Measurements from ENCODE around the gene TTN.
A peak's percentile ranks its signal among the peaks of the same experiment; 100 is the strongest.

Gene TTN

GRCh38 chr2:178479275-178479616 lies 328.0 kb downstream of the TTN start:
- DNase-seq (ENCODE audit: extremely low spot score): no peak
- CTCF ChIA-PET: no interaction called here
- POLR2A ChIA-PET: interaction anchor here (1.0 to 2.3 kb wide), 3 partner anchors 26 to 44 kb away, joined by 3 to 13 read pairs (median 5); partner anchors contain the start of genes PJVK and PRKRA
- no peak for TF ChIP-seq FOXM1 (IDR thresholded peaks at IDR 0.05; ENCODE audit: borderline replicate concordance)
- TF ChIP-seq PKNOX1 (IDR thresholded peaks at IDR 0.05): peak; percentile 51; the same call in 1 of the 2 replicates

DNA sequence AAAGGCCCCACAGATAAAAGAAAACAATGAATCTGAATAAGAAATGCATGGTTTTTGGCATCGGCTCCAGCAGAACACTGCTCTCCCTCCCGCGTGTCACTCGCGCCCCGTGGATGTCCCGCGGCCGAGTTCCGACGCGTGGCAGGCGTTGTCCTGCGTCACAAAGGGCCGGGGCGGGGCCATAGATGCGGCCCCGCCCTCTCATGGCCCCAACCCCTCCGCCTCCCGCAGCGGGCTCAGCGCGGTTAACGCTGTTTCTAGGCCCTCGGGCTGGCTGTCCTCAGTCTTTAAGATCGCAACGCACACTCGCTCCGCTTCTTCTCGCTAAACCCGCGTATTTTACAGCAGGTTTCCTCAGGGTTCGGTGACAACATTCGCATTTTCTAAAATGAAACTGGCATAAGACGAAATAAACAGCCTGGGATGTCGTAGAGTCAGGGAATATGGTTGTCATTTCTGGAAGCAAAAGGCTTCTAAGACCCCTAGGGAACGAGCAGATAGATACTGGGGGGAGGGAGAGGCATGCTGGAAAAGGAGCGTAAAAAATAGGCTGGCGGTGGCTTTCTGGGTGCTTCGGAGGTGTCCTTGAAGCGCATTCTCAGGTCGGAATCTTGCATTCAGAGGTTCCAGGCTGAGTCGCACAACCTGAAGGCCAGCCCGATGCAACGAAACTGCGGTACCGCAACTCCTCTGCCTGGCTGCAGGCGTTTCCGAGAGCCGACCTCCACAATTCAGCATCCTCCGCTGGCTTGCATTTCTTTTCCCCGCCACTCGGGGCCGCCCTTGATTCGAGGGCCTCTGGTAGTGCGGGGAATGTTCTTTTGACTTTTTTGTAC lies 328.6 kb downstream of the TTN start, which contains the start of gene FKBP7:
Gene FKBP7 (minus strand): TSS at position 162 of the 836 bp plus-strand sequence. CDS start 101 bp downstream, at position 61.
- CTCF ChIA-PET: no interaction called here
- DNase-seq (ENCODE audit: extremely low spot score): peak; percentile 79
- POLR2A ChIA-PET: interaction anchor here (2.3 kb wide), 1 partner anchor 27 kb away, joined by 13 read pairs; the partner anchor contains the start of genes PJVK and PRKRA
- TF ChIP-seq HDGF (IDR thresholded peaks at IDR 0.05; ENCODE audit: borderline replicate concordance): no peak
- TF ChIP-seq SP1 (IDR thresholded peaks at IDR 0.05): no peak
- TF ChIP-seq PKNOX1 (IDR thresholded peaks at IDR 0.05): no peak
- peak; percentile 72 for TF ChIP-seq L3MBTL2 (conservative IDR thresholded peaks at IDR 0.05)
- TF ChIP-seq TARDBP (IDR thresholded peaks at IDR 0.05): peak; percentile 88; the same call in 1 of the 2 replicates
- no peak for TF ChIP-seq ARNT (IDR thresholded peaks at IDR 0.05)
- TF ChIP-seq SUZ12 (IDR thresholded peaks at IDR 0.05): no peak

- ChIA-PET CTCF (no interaction called here), POLR2A (no interaction called here)
- no peak for TF ChIP-seq LEF1 (IDR thresholded peaks at IDR 0.05; ENCODE audit: borderline replicate concordance)
- no peak for TF ChIP-seq ZNF384 (IDR thresholded peaks at IDR 0.05)
- no peak for TF ChIP-seq ARNT (IDR thresholded peaks at IDR 0.05)
- TF ChIP-seq FOXM1 (IDR thresholded peaks at IDR 0.05; ENCODE audit: borderline replicate concordance): no peak
- no peak for TF ChIP-seq BHLHE40 (IDR thresholded peaks at IDR 0.05; ENCODE audit: borderline replicate concordance)
- no peak for TF ChIP-seq TARDBP (IDR thresholded peaks at IDR 0.05)
- no peak for TF ChIP-seq SUZ12 (IDR thresholded peaks at IDR 0.05)
- TF ChIP-seq HDGF (IDR thresholded peaks at IDR 0.05; ENCODE audit: borderline replicate concordance): no peak
- no peak for TF ChIP-seq ELF4 (IDR thresholded peaks at IDR 0.05)
- TF ChIP-seq FOXK2 (IDR thresholded peaks at IDR 0.05): no peak
- TF ChIP-seq PKNOX1 (IDR thresholded peaks at IDR 0.05): no peak
- DNase-seq (ENCODE audit: extremely low spot score): no peak
Measured at GRCh38 chr2:178478130-178478438, 329.1 kb downstream of the TTN start.

GRCh38 chr2:178477443-178478129 lies 329.6 kb downstream of the TTN start:
- DNase-seq (ENCODE audit: extremely low spot score): no peak
- POLR2A ChIA-PET: no interaction called here
- CTCF ChIA-PET: no interaction called here
- TF ChIP-seq SUZ12 (IDR thresholded peaks at IDR 0.05): no peak

GRCh38 chr2:178476477-178476876 lies 330.7 kb downstream of the TTN start:
- POLR2A ChIA-PET: interaction anchor here (1.1 kb wide), 1 partner anchor 25 kb away, joined by 3 read pairs; the partner anchor contains the start of genes PJVK and PRKRA
- CTCF ChIA-PET: no interaction called here
- no peak for DNase-seq (ENCODE audit: extremely low spot score)
- TF ChIP-seq FOXK2 (IDR thresholded peaks at IDR 0.05) (no peak), ARNT (IDR thresholded peaks at IDR 0.05) (no peak), SP1 (IDR thresholded peaks at IDR 0.05) (no peak), NFRKB (IDR thresholded peaks at IDR 0.05) (no peak), ZNF384 (IDR thresholded peaks at IDR 0.05) (no peak), L3MBTL2 (conservative IDR thresholded peaks at IDR 0.05) (no peak), PKNOX1 (IDR thresholded peaks at IDR 0.05) (no peak), ELF4 (IDR thresholded peaks at IDR 0.05) (no peak), SUZ12 (IDR thresholded peaks at IDR 0.05) (no peak), FOXA1 (IDR thresholded peaks at IDR 0.05) (no peak), BHLHE40 (IDR thresholded peaks at IDR 0.05; ENCODE audit: borderline replicate concordance) (no peak)
